NCI-H2196 treated with DMSO at 0.1 percent for 48 hours (cell line): ENCODE data around the gene PCDH1.

Experiments used
- DNase-seq: peaks from one replicate; lab custom pipeline; 2025; ENCODE audit not compliant: unreplicated experiment; lab: John Stamatoyannopoulos, UW

Gene PCDH1

GRCh38 chr5:141811287-141812155, 66.7 kb downstream of the PCDH1 start:
- no peak for DNase-seq

GRCh38 chr5:141810702-141811101, 67.5 kb downstream of the PCDH1 start:
- no peak for DNase-seq

GRCh38 chr5:141809380-141810096, 68.7 kb downstream of the PCDH1 start:
- DNase-seq = no peak

GRCh38 chr5:141808857-141809256, 69.4 kb downstream of the PCDH1 start:
- DNase-seq = no peak

GRCh38 chr5:141807732-141808131, 70.5 kb downstream of the PCDH1 start:
- DNase-seq = no peak

- DNase-seq = no peak
Observed at GRCh38 chr5:141807329-141807728, 70.9 kb downstream of the PCDH1 start.

- DNase-seq = no peak
Observed at GRCh38 chr5:141806626-141807025, 71.6 kb downstream of the PCDH1 start.

- DNase-seq = no peak
Observed at GRCh38 chr5:141805874-141806595, 72.2 kb downstream of the PCDH1 start.

- DNase-seq = no peak
Observed at GRCh38 chr5:141804475-141804874, 73.7 kb downstream of the PCDH1 start.
